Measurements from ENCODE around the gene BCO2.

BCO2 gene

GRCh38 chr11:112238041-112238440, 62.7 kb downstream of the BCO2 start:
- Histone ChIP-seq H3K27ac (no peak overlapping the region), H3K27me3 (replicated peaks) (no peaks in the 10 kb centered on the region), H3K4me3 (ENCODE audit: low read depth, low read length) (no peak overlapping the region), H3K36me3 (replicated peaks) (peaks cover 29% of the 10 kb centered on the region)
- TF ChIP-seq, protein P1, sequence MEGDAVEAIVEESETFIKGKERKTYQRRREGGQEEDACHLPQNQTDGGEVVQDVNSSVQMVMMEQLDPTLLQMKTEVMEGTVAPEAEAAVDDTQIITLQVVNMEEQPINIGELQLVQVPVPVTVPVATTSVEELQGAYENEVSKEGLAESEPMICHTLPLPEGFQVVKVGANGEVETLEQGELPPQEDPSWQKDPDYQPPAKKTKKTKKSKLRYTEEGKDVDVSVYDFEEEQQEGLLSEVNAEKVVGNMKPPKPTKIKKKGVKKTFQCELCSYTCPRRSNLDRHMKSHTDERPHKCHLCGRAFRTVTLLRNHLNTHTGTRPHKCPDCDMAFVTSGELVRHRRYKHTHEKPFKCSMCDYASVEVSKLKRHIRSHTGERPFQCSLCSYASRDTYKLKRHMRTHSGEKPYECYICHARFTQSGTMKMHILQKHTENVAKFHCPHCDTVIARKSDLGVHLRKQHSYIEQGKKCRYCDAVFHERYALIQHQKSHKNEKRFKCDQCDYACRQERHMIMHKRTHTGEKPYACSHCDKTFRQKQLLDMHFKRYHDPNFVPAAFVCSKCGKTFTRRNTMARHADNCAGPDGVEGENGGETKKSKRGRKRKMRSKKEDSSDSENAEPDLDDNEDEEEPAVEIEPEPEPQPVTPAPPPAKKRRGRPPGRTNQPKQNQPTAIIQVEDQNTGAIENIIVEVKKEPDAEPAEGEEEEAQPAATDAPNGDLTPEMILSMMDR (IDR thresholded peaks at IDR 0.05; ENCODE audit: low read depth, low read length, missing control alignments): no peak
- DNase-seq: no peak
- in situ Hi-C loops (cut with HindIII; ENCODE audit: low pct_ligation_motif_present, low sequenced_read_pairs): no loop called here

DNA sequence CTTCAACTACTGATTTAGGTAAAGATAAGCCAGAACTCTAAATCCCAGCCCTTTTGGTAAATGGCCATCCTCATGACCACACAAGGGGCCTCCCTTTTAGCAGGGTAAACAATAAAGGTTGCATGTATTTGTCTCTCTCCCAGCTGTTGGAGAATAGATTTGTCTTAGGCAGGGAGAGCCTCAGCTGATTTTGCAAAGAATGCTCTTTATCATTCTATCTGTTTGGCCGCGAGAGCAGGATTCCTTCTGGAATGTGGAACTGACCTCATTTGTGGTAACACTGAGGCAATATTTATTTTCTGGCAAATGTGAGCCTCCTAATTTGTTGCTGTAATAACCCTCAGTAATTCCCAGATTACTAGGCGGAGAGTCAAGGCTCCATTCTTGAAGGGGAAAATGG, 66.2 kb downstream of the BCO2 start:
- peak; percentile 55 for DNase-seq
- in situ Hi-C loops (cut with HindIII; ENCODE audit: low pct_ligation_motif_present, low sequenced_read_pairs): no loop called here
- H3K36me3 ChIP-seq (replicated peaks): peaks cover 18% of the 10 kb centered on the region
- H3K27ac ChIP-seq: no peak overlapping the region
- no peak overlapping the region for H3K4me3 ChIP-seq (ENCODE audit: low read depth, low read length)
- H3K27me3 ChIP-seq (replicated peaks): no peaks in the 10 kb centered on the region
- TF ChIP-seq, protein P1 (IDR thresholded peaks at IDR 0.05; ENCODE audit: low read depth, low read length, missing control alignments): no peak

DNA sequence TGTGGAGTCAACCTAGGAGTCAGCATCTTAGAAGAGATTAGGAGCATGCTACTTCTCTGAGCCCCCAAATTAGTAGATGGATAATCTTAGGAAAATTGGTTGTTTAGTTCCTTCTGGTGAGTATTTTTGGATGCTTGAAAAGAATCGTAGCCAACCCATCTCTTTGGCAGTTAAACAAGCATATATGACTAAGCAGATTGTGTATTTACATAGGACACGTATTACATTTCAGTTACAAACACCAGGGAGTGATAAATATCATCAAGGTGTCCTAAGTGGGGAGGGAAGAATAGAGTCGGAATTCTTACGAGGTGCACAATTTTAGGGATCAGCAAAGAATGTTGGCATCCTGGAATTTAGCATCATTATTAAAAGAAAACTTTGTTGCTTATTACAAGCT, 71.9 kb downstream of the BCO2 start:
- Histone ChIP-seq H3K4me3 (ENCODE audit: low read depth, low read length) (no peak overlapping the region), H3K27ac (no peak overlapping the region), H3K27me3 (replicated peaks) (no peaks in the 10 kb centered on the region), H3K36me3 (replicated peaks) (peaks cover 2% of the 10 kb centered on the region)
- no peak for DNase-seq
- TF ChIP-seq, protein P1 (IDR thresholded peaks at IDR 0.05; ENCODE audit: low read depth, low read length, missing control alignments): no peak
- in situ Hi-C loops (cut with HindIII; ENCODE audit: low pct_ligation_motif_present, low sequenced_read_pairs): no loop called here

- TF ChIP-seq, protein P1 (IDR thresholded peaks at IDR 0.05; ENCODE audit: low read depth, low read length, missing control alignments): no peak
- Histone ChIP-seq H3K36me3 (replicated peaks) (no peaks in the 10 kb centered on the region), H3K27ac (no peak overlapping the region), H3K27me3 (replicated peaks) (no peaks in the 10 kb centered on the region), H3K4me3 (ENCODE audit: low read depth, low read length) (no peak overlapping the region)
- in situ Hi-C loops (cut with HindIII; ENCODE audit: low pct_ligation_motif_present, low sequenced_read_pairs): no loop called here
- DNase-seq: no peak
These were observed 72.9 kb downstream of the BCO2 start for GRCh38 chr11:112248201-112248600.

DNA sequence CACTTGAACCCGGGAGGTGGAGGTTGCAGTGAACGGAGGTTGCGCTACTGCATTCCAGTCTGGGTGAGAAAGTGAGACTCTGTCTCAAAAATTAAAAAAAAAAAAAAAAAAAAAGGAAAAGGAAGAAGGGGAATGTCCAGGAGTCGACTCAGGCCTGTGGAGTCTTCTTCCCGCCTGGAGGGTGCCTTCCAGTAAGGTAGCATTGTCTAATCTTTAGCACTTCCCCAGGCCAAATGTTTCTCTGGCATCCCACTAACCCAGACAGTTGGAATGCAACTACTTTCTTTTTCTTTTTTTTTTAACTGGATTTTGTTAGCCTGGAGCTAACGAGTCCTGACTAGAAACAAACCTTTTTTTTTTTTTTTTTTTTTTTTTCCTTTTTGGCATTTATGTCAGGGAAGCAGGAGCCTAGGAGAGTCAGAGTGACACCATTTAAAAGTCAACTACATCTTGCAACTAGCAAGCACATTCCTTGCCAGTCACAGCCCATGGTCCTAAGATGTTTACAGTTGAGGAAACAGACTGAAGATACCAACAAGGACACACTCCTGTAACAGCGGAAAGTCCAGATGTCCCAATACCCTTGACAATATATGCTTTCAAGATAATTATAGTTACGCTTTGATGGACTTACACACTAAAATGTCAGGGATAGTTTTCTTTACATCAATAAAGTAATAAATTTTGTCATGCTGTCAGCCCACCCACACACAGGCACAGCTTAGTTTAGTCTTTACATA, 74.7 kb downstream of the BCO2 start:
- no peaks in the 10 kb centered on the region for H3K36me3 ChIP-seq (replicated peaks)
- H3K4me3 ChIP-seq (ENCODE audit: low read depth, low read length): no peak overlapping the region
- DNase-seq: no peak
- H3K27me3 ChIP-seq (replicated peaks): no peaks in the 10 kb centered on the region
- TF ChIP-seq, protein P1 (IDR thresholded peaks at IDR 0.05; ENCODE audit: low read depth, low read length, missing control alignments): no peak
- in situ Hi-C loops (cut with HindIII; ENCODE audit: low pct_ligation_motif_present, low sequenced_read_pairs): no loop called here
- H3K27ac ChIP-seq: no peak overlapping the region
